ENCODE measurements around the gene ALDH7A1. TPM values are rescaled to one million over a fixed set of nuclear protein-coding genes. Genes with fewer than 3 reads are reported as not detected.

ALDH7A1 gene
- total RNA-seq, 1 donor from 2014 or later: 128 TPM

DNA sequence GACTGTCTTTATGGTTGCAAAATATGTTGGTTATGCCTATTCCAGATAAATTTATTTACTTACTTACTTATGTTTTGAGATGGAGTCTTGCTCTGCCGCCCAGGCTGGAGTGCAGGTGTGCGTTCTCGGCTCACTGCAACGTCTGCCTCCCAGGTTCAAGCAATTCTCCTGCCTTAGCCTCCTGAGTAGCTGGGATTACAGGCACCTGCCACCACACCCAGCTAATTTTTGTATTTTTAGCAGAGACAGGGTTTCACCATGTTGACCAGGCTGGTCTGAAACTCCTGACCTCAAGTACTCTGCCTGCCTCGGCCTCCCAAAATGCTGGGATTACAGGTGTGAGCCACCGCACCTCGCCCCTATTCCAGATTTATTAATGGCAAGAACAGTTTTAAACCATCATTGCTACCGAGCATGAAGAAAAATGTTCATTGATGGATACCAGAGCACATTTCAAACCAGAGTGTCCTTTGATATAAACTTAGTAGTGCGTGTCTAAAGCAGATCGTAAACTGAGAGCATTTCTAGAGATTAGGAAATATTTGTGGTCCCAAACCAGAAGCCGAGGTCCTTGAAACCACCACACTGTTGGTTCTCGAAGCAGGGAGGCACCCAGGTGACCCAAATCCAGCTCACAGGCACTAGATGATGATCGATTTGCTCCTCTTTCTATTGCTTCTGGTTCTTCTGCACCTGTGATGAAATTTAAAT lies 86.6 kb downstream of the ALDH7A1 start:
- no peaks in the 10 kb centered on the region for H3F3A ChIP-seq (ENCODE audit: low read depth)
- H3K27me3 Mint-ChIP-seq (ENCODE audit: insufficient read depth, low read depth): peaks cover 9% of the 10 kb centered on the region
- no peak overlapping the region for H3K27ac ChIP-seq
- H4K20me1 ChIP-seq (ENCODE audit: low read depth): no peaks in the 10 kb centered on the region
- TF ChIP-seq EZH2phosphoT487 (IDR thresholded peaks at IDR 0.05) (no peak), EZH2 (IDR thresholded peaks at IDR 0.05) (no peak), CTCF (IDR thresholded peaks at IDR 0.05) (no peak)
- no peaks in the 10 kb centered on the region for H3K9me3 ChIP-seq (ENCODE audit: low read depth)
- H3K27me3 ChIP-seq: no peaks in the 10 kb centered on the region
- no peak overlapping the region for H3K9ac ChIP-seq
- no peak overlapping the region for H2AFZ ChIP-seq (replicated peaks)
- no peaks in the 10 kb centered on the region for H3K4me1 ChIP-seq
- no peaks in the 10 kb centered on the region for H3K79me2 ChIP-seq (ENCODE audit: low read depth)
- no peaks in the 10 kb centered on the region for H3K36me3 ChIP-seq
- H3K4me3 ChIP-seq: no peak overlapping the region
- H3K27ac Mint-ChIP-seq: peak overlapping the region; percentile 26
- H3K36me3 Mint-ChIP-seq: peaks cover 1% of the 10 kb centered on the region
- peaks cover 30% of the 10 kb centered on the region for H3K4me1 Mint-ChIP-seq
- DNase-seq (ENCODE audit: low spot score): no peak
- no peak overlapping the region for H3K4me3 Mint-ChIP-seq
- no peak overlapping the region for H3K4me2 ChIP-seq
- H3K9me3 Mint-ChIP-seq: peaks cover 10% of the 10 kb centered on the region

GRCh38 chr5:126506079-126506478 lies 88.9 kb downstream of the ALDH7A1 start:
- H4K20me1 ChIP-seq (ENCODE audit: low read depth): no peaks in the 10 kb centered on the region
- no peak overlapping the region for H2AFZ ChIP-seq (replicated peaks)
- no peaks in the 10 kb centered on the region for H3F3A ChIP-seq (ENCODE audit: low read depth)
- H3K4me2 ChIP-seq: no peak overlapping the region
- no peak overlapping the region for H3K27ac ChIP-seq
- Mint-ChIP-seq H3K27me3 (ENCODE audit: insufficient read depth, low read depth) (peaks cover 6% of the 10 kb centered on the region), H3K27ac (no peak overlapping the region), H3K36me3 (peaks cover 1% of the 10 kb centered on the region), H3K4me1 (peaks cover 23% of the 10 kb centered on the region), H3K4me3 (no peak overlapping the region), H3K9me3 (peaks cover 7% of the 10 kb centered on the region)
- no peak for TF ChIP-seq EZH2phosphoT487 (IDR thresholded peaks at IDR 0.05)
- no peak for TF ChIP-seq CTCF (IDR thresholded peaks at IDR 0.05)
- no peak for TF ChIP-seq EZH2 (IDR thresholded peaks at IDR 0.05)
- H3K9ac ChIP-seq: no peak overlapping the region
- H3K27me3 ChIP-seq: no peaks in the 10 kb centered on the region
- DNase-seq (ENCODE audit: low spot score): no peak
- no peaks in the 10 kb centered on the region for H3K79me2 ChIP-seq (ENCODE audit: low read depth)
- H3K4me1 ChIP-seq: no peaks in the 10 kb centered on the region
- no peaks in the 10 kb centered on the region for H3K9me3 ChIP-seq (ENCODE audit: low read depth)
- no peak overlapping the region for H3K4me3 ChIP-seq
- no peaks in the 10 kb centered on the region for H3K36me3 ChIP-seq

GRCh38 chr5:126503602-126504104 lies 91.4 kb downstream of the ALDH7A1 start:
- TF ChIP-seq CTCF (IDR thresholded peaks at IDR 0.05) (no peak), EZH2 (IDR thresholded peaks at IDR 0.05) (no peak), EZH2phosphoT487 (IDR thresholded peaks at IDR 0.05) (no peak)
- Mint-ChIP-seq H3K4me1 (peaks cover 20% of the 10 kb centered on the region), H3K4me3 (no peak overlapping the region), H3K36me3 (peaks cover 1% of the 10 kb centered on the region), H3K27ac (no peak overlapping the region), H3K9me3 (peaks cover 7% of the 10 kb centered on the region), H3K27me3 (ENCODE audit: insufficient read depth, low read depth) (peaks cover 4% of the 10 kb centered on the region)
- no peaks in the 10 kb centered on the region for H3K79me2 ChIP-seq (ENCODE audit: low read depth)
- no peaks in the 10 kb centered on the region for H3F3A ChIP-seq (ENCODE audit: low read depth)
- H3K4me1 ChIP-seq: no peaks in the 10 kb centered on the region
- H3K4me2 ChIP-seq: no peak overlapping the region
- no peaks in the 10 kb centered on the region for H3K36me3 ChIP-seq
- H3K9me3 ChIP-seq (ENCODE audit: low read depth): no peaks in the 10 kb centered on the region
- H4K20me1 ChIP-seq (ENCODE audit: low read depth): no peaks in the 10 kb centered on the region
- H3K27ac ChIP-seq: no peak overlapping the region
- no peaks in the 10 kb centered on the region for H3K27me3 ChIP-seq
- no peak overlapping the region for H3K9ac ChIP-seq
- H2AFZ ChIP-seq (replicated peaks): no peak overlapping the region
- no peak overlapping the region for H3K4me3 ChIP-seq
- DNase-seq (ENCODE audit: low spot score): no peak

All from neural progenitor cell (in vitro differentiated cells).